ENCODE data around the gene MROH8.

- TF ChIP-seq CTCF (conservative IDR thresholded peaks at IDR 0.05) (no peak), EZH2 (IDR thresholded peaks at IDR 0.05; ENCODE audit: low read depth) (no peak)
Observed at GRCh38 chr20:37209661-37210314, 30.4 kb upstream of the MROH8 start.
